ENCODE data around the gene ANXA2.

DNA sequence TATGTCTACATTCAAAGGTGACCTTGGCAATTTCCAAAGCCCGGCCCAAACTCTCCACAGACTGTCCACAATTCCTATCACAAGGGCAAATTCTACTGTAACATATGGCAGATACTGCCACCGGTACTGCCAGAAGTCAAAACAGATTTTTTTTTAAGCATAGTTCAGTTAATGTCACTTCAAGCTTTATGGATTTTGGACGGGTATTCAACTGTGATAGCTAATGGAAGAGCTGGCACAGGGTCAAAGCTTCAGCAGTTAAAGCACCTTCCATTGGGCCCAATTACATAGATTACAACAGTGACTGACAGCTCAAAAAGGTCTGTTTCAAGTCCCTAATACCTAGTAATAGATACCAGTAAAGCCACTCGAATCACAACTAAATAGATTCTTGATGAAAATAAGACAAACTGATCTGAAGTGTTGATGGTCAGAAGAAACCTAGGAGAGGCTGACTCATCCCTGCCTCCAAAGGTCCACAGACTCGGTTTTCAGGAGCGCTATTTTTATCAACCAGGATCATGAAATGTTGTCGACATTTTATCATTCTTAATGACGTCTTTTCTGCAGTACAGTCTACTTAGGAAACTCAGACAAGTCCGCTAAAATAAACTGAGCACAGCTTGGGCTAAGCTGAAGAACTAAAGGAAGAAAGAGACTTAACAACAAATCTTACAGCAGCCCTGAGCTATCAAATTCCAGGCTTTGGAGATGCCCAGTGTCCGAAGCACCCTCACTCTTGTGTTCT, 38.7 kb downstream of the ANXA2 start:
- TF ChIP-seq, protein P1, sequence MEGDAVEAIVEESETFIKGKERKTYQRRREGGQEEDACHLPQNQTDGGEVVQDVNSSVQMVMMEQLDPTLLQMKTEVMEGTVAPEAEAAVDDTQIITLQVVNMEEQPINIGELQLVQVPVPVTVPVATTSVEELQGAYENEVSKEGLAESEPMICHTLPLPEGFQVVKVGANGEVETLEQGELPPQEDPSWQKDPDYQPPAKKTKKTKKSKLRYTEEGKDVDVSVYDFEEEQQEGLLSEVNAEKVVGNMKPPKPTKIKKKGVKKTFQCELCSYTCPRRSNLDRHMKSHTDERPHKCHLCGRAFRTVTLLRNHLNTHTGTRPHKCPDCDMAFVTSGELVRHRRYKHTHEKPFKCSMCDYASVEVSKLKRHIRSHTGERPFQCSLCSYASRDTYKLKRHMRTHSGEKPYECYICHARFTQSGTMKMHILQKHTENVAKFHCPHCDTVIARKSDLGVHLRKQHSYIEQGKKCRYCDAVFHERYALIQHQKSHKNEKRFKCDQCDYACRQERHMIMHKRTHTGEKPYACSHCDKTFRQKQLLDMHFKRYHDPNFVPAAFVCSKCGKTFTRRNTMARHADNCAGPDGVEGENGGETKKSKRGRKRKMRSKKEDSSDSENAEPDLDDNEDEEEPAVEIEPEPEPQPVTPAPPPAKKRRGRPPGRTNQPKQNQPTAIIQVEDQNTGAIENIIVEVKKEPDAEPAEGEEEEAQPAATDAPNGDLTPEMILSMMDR (IDR thresholded peaks at IDR 0.05; ENCODE audit: low read depth, low read length) = no peak
- TF ChIP-seq POLR2A (IDR thresholded peaks at IDR 0.05; ENCODE audit: extremely low read depth, insufficient read length) (no peak), MYC (IDR thresholded peaks at IDR 0.05; ENCODE audit: low read depth, low read length) (no peak)
- TF ChIP-seq, protein P2, sequence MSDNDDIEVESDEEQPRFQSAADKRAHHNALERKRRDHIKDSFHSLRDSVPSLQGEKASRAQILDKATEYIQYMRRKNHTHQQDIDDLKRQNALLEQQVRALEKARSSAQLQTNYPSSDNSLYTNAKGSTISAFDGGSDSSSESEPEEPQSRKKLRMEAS (IDR thresholded peaks at IDR 0.05; ENCODE audit: low read depth, low read length) = no peak
